DOHH2 (cell line): ENCODE results near the gene TGFBR2.

Experiments
- EZH2phosphoT487 ChIP-seq: fragments of 200-600 bp; sonication (generic); IDR thresholded peaks from 2 replicates; pipeline ENCODE4 v1.6.1; 2017; ENCODE audit warnings: borderline replicate concordance, mild to moderate bottlenecking, antibody characterized with exemption, low read length, moderate library complexity, mixed read lengths
- TF ChIP-seq, protein P1 (sequence below): fragments of 200-600 bp; sonication (generic); IDR thresholded peaks from one replicate; pipeline ENCODE4 v1.5.1; 2014; ENCODE audit warnings: antibody characterized with exemption, mild to moderate bottlenecking, low read depth, low read length; ENCODE audit not compliant: poor library complexity, severe bottlenecking

GRCh38 chr3:30645077-30645476 lies 38.7 kb downstream of the TGFBR2 start:
- TF ChIP-seq, protein P1, sequence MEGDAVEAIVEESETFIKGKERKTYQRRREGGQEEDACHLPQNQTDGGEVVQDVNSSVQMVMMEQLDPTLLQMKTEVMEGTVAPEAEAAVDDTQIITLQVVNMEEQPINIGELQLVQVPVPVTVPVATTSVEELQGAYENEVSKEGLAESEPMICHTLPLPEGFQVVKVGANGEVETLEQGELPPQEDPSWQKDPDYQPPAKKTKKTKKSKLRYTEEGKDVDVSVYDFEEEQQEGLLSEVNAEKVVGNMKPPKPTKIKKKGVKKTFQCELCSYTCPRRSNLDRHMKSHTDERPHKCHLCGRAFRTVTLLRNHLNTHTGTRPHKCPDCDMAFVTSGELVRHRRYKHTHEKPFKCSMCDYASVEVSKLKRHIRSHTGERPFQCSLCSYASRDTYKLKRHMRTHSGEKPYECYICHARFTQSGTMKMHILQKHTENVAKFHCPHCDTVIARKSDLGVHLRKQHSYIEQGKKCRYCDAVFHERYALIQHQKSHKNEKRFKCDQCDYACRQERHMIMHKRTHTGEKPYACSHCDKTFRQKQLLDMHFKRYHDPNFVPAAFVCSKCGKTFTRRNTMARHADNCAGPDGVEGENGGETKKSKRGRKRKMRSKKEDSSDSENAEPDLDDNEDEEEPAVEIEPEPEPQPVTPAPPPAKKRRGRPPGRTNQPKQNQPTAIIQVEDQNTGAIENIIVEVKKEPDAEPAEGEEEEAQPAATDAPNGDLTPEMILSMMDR = no peak
- no peak for TF ChIP-seq EZH2phosphoT487
